Stimulated activated naive CD4-positive, alpha-beta T cell treated with Interleukin-2 at 50 U/mL for 16 hours (primary cell): ENCODE results near the gene SLC30A2.

Source experiments
- DNase-seq: peaks from one replicate; lab custom pipeline; 2025; lab: John Stamatoyannopoulos, UW

Gene SLC30A2

GRCh38 chr1:26041401-26041800, 4.5 kb downstream of the SLC30A2 start:
- no peak for DNase-seq

GRCh38 chr1:26038904-26039303, 7.0 kb downstream of the SLC30A2 start:
- no peak for DNase-seq

GRCh38 chr1:26038477-26038876, 7.4 kb downstream of the SLC30A2 start:
- DNase-seq: no peak

- no peak for DNase-seq
Observed at GRCh38 chr1:26037904-26038303, 8.0 kb downstream of the SLC30A2 start.

GRCh38 chr1:26036756-26037281, 9.1 kb downstream of the SLC30A2 start:
- no peak for DNase-seq

- DNase-seq: peak; percentile 64
Observed at GRCh38 chr1:26035959-26036755, 9.8 kb downstream of the SLC30A2 start.

- DNase-seq: peak; percentile 92
Observed at GRCh38 chr1:26035203-26035958, 10.5 kb downstream of the SLC30A2 start.

GRCh38 chr1:26034504-26035202, 11.3 kb downstream of the SLC30A2 start:
- no peak for DNase-seq

- no peak for DNase-seq
Observed at GRCh38 chr1:26032656-26033357, 13.1 kb downstream of the SLC30A2 start.

- DNase-seq: no peak
Observed at GRCh38 chr1:26031611-26032220, 14.2 kb downstream of the SLC30A2 start.

- DNase-seq: no peak
Observed at GRCh38 chr1:26031196-26031595, 14.7 kb downstream of the SLC30A2 start.

GRCh38 chr1:26029864-26030481, 15.9 kb downstream of the SLC30A2 start:
- DNase-seq: no peak

- DNase-seq: no peak
Observed at GRCh38 chr1:26029054-26029863, 16.7 kb downstream of the SLC30A2 start.

GRCh38 chr1:26028490-26028980, 17.4 kb downstream of the SLC30A2 start:
- DNase-seq: no peak

GRCh38 chr1:26027716-26028489, 18.0 kb downstream of the SLC30A2 start:
- no peak for DNase-seq

GRCh38 chr1:26025517-26025916, 20.4 kb downstream of the SLC30A2 start:
- no peak for DNase-seq

- no peak for DNase-seq
Observed at GRCh38 chr1:26025060-26025459, 20.9 kb downstream of the SLC30A2 start.

GRCh38 chr1:26023826-26024225, 22.1 kb downstream of the SLC30A2 start:
- no peak for DNase-seq

- DNase-seq: no peak
Observed at GRCh38 chr1:26023009-26023408, 22.9 kb downstream of the SLC30A2 start.
